ENCODE results near the gene DYNC1H1. TPM values are rescaled to one million over a fixed set of nuclear protein-coding genes. Genes with fewer than 3 reads are reported as not detected.

Gene DYNC1H1
- total RNA-seq, 4 donors from 2014 or later, result 556 to 753 (median 634) TPM

GRCh38 chr14:102088012-102088792 is 123.8 kb downstream of the DYNC1H1 start:
- Histone ChIP-seq H3K4me1 (peaks cover 41% of the 10 kb centered on the region), H3K27me3 (no peaks in the 10 kb centered on the region), H3K9me3 (no peaks in the 10 kb centered on the region), H3K27ac (peak overlapping the region; percentile 100), H3K36me3 (peaks cover 18% of the 10 kb centered on the region), H3K4me3 (peak overlapping the region; percentile 97)
- peak in 1 of 2 donors; percentile 84 for DNase-seq (ENCODE audit: low spot score in 2 of 2)
- TF ChIP-seq EP300 (IDR thresholded peaks at IDR 0.05), result no peak
- no peak for TF ChIP-seq CTCF (IDR thresholded peaks at IDR 0.05)
- TF ChIP-seq POLR2AphosphoS5 (IDR thresholded peaks at IDR 0.05), result no peak
- TF ChIP-seq POLR2A (IDR thresholded peaks at IDR 0.05), result no peak
- 24% methylated on average over 32 of the region's 39 CpGs for WGBS

- WGBS, result 91% methylated on average over 11 of the region's 11 CpGs
- no peaks in the 10 kb centered on the region for H3K9me3 ChIP-seq
- peaks cover 2% of the 10 kb centered on the region for H3K36me3 ChIP-seq
- H3K27me3 ChIP-seq, result no peaks in the 10 kb centered on the region
- DNase-seq (ENCODE audit: low spot score in 2 of 2), result no peak
- peaks cover 25% of the 10 kb centered on the region for H3K4me1 ChIP-seq
- H3K27ac ChIP-seq, result no peak overlapping the region
- TF ChIP-seq POLR2AphosphoS5 (IDR thresholded peaks at IDR 0.05) (no peak), EP300 (IDR thresholded peaks at IDR 0.05) (no peak), POLR2A (IDR thresholded peaks at IDR 0.05) (no peak), CTCF (IDR thresholded peaks at IDR 0.05) (no peak)
- H3K4me3 ChIP-seq, result no peak overlapping the region
Observed at GRCh38 chr14:102089621-102090343, 125.4 kb downstream of the DYNC1H1 start.

GRCh38 chr14:102090713-102091112 is 126.3 kb downstream of the DYNC1H1 start:
- no peak overlapping the region for H3K27ac ChIP-seq
- peaks cover 16% of the 10 kb centered on the region for H3K4me1 ChIP-seq
- 88% methylated on average over 3 of the region's 3 CpGs for WGBS
- DNase-seq (ENCODE audit: low spot score in 2 of 2), result no peak
- H3K9me3 ChIP-seq, result no peaks in the 10 kb centered on the region
- H3K27me3 ChIP-seq, result no peaks in the 10 kb centered on the region
- H3K4me3 ChIP-seq, result no peak overlapping the region
- no peaks in the 10 kb centered on the region for H3K36me3 ChIP-seq
- TF ChIP-seq CTCF (IDR thresholded peaks at IDR 0.05) (no peak), POLR2AphosphoS5 (IDR thresholded peaks at IDR 0.05) (no peak), POLR2A (IDR thresholded peaks at IDR 0.05) (no peak), EP300 (IDR thresholded peaks at IDR 0.05) (no peak)

GRCh38 chr14:102092806-102093205 is 128.4 kb downstream of the DYNC1H1 start:
- Histone ChIP-seq H3K36me3 (no peaks in the 10 kb centered on the region), H3K27me3 (no peaks in the 10 kb centered on the region), H3K4me1 (peaks cover 24% of the 10 kb centered on the region), H3K27ac (no peak overlapping the region), H3K4me3 (no peak overlapping the region), H3K9me3 (no peaks in the 10 kb centered on the region)
- no peak for TF ChIP-seq CTCF (IDR thresholded peaks at IDR 0.05)
- TF ChIP-seq EP300 (IDR thresholded peaks at IDR 0.05), result no peak
- no peak for TF ChIP-seq POLR2A (IDR thresholded peaks at IDR 0.05)
- TF ChIP-seq POLR2AphosphoS5 (IDR thresholded peaks at IDR 0.05), result no peak
- WGBS, result 94% methylated on average over 10 of the region's 10 CpGs
- no peak for DNase-seq (ENCODE audit: low spot score in 2 of 2)

GRCh38 chr14:102094101-102094500 is 129.7 kb downstream of the DYNC1H1 start:
- no peak for TF ChIP-seq EP300 (IDR thresholded peaks at IDR 0.05)
- TF ChIP-seq CTCF (IDR thresholded peaks at IDR 0.05), result no peak
- TF ChIP-seq POLR2A (IDR thresholded peaks at IDR 0.05), result no peak
- TF ChIP-seq POLR2AphosphoS5 (IDR thresholded peaks at IDR 0.05), result no peak
- no peaks in the 10 kb centered on the region for H3K27me3 ChIP-seq
- H3K36me3 ChIP-seq, result no peaks in the 10 kb centered on the region
- no peak overlapping the region for H3K27ac ChIP-seq
- DNase-seq (ENCODE audit: low spot score in 2 of 2), result no peak
- H3K4me3 ChIP-seq, result no peak overlapping the region
- H3K9me3 ChIP-seq, result no peaks in the 10 kb centered on the region
- peaks cover 11% of the 10 kb centered on the region for H3K4me1 ChIP-seq
- 75% methylated on average over 7 of the region's 7 CpGs for WGBS
